SH-SY5Y (cell line): ENCODE results near the gene AGRN.

Experiments used
- GATA2 ChIP-seq: IDR thresholded peaks from 2 replicates; pipeline ENCODE4 v1.6.1; 2011; ENCODE audit warnings: mild to moderate bottlenecking, low read depth, low read length
- GATA3 ChIP-seq: IDR thresholded peaks from 2 replicates; pipeline ENCODE4 v1.6.1; 2011; ENCODE audit warnings: low read depth, mild to moderate bottlenecking, low read length, moderate library complexity

DNA sequence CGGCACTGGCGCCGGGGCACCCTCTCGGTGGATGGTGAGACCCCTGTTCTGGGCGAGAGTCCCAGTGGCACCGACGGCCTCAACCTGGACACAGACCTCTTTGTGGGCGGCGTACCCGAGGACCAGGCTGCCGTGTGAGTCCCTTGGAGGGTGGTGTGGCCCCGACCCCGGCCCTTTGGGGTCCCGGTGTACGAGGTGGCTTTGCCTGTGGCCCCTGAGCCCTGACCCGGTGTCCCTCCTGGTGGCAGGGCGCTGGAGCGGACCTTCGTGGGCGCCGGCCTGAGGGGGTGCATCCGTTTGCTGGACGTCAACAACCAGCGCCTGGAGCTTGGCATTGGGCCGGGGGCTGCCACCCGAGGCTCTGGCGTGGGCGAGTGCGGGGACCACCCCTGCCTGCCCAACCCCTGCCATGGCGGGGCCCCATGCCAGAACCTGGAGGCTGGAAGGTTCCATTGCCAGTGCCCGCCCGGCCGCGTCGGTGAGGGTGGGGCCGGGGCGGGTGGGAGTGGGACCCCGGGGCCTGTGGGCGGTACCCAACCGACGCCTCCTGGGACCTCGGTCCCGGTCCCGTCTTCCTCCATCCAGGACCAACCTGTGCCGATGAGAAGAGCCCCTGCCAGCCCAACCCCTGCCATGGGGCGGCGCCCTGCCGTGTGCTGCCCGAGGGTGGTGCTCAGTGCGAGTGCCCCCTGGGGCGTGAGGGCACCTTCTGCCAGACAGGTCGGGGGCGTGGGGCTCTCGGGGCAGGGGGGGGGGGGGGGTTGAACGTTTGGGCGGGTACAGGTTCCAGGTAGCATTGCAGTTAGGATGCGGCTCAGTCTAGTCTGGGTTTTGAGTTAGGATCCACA is 29.6 kb downstream of the AGRN start:
- TF ChIP-seq GATA2 (no peak), GATA3 (no peak)
